ENCODE results near the gene UBE2G2. TPM values are rescaled to one million over a fixed set of nuclear protein-coding genes. Genes with fewer than 3 reads are reported as not detected.

UBE2G2 gene
- total and polyA plus RNA-seq, 4 donors: 27.4 to 83.5 (median 40.9) TPM

DNA sequence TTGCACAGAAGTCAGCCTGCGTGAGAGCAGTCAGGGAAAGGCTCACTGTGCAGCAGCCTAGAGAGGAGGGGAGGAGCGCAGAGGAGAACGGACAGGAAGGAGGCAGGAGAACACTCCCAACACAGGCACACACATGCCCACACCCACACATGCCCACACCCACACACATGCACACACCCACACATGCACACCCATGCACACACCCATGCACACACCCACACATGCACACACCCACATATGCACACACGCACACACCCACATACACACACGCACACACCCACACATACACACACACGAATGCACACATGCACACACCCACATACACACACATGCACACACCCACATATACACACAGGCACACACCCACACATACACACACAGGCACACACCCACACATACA is 9.2 kb upstream of the UBE2G2 start:
- DNase-seq (ENCODE audit: low spot score): no peak
- Histone ChIP-seq H3K9ac (ENCODE audit: low read depth in 1 of 2, low read length in 2 of 2) (no peak overlapping the region), H3K27me3 (ENCODE audit: control insufficient read depth in 4 of 4, insufficient read depth in 4 of 4, low read length in 3 of 4) (no peaks in the 10 kb centered on the region), H3K9me3 (ENCODE audit: control insufficient read depth in 4 of 4, low read length in 3 of 4) (no peaks in the 10 kb centered on the region), H3K4me3 (ENCODE audit: low read depth in 1 of 3, low read length in 3 of 3) (no peak overlapping the region), H3K4me1 (ENCODE audit: control insufficient read depth in 4 of 4, insufficient read depth in 4 of 4, low read length in 3 of 4) (no peaks in the 10 kb centered on the region), H3K27ac (ENCODE audit: low read depth in 1 of 2, low read length in 2 of 2) (no peak overlapping the region), H3K36me3 (ENCODE audit: control insufficient read depth in 4 of 4, insufficient read depth in 3 of 4, low read depth in 1 of 4, low read length in 3 of 4) (peaks cover 7 to 38% (median 21%) of the 10 kb centered on the region in 4 donors)
- no peak for TF ChIP-seq NR2F2 (IDR thresholded peaks at IDR 0.05)
- 86% methylated on average over 6 of the region's 6 CpGs for WGBS

DNA sequence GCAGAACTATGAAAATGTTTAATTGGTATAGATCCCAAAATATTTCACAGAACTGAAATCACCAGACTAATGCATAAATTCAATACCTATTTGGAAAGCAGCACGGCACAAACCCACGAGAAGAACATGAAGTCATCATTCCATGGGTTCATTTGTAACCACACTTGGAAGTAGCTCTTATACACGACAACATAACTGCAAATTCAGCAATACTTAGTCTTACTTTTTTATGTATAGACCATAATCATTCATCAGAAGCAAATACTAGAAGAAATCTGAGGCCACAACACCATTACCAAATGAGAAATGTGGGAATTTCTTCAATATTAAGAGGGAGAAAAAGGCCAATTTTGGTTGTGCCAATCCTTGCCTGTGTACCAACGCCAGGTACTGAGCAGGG is 4.2 kb upstream of the UBE2G2 start:
- DNase-seq (ENCODE audit: low spot score): no peak
- H3K4me1 ChIP-seq (ENCODE audit: control insufficient read depth in 4 of 4, insufficient read depth in 4 of 4, low read length in 3 of 4): peaks cover 4 to 25% (median 12%) of the 10 kb centered on the region in 4 donors
- no peak overlapping the region for H3K27ac ChIP-seq (ENCODE audit: low read depth in 1 of 2, low read length in 2 of 2)
- H3K4me3 ChIP-seq (ENCODE audit: low read depth in 1 of 3, low read length in 3 of 3): no peak overlapping the region
- peaks cover 3 to 34% (median 21%) of the 10 kb centered on the region in 4 donors for H3K36me3 ChIP-seq (ENCODE audit: control insufficient read depth in 4 of 4, insufficient read depth in 3 of 4, low read depth in 1 of 4, low read length in 3 of 4)
- H3K9ac ChIP-seq (ENCODE audit: low read depth in 1 of 2, low read length in 2 of 2): no peak overlapping the region
- H3K9me3 ChIP-seq (ENCODE audit: control insufficient read depth in 4 of 4, low read length in 3 of 4): no peaks in the 10 kb centered on the region
- no peak for TF ChIP-seq SP1 (IDR thresholded peaks at IDR 0.05)
- TF ChIP-seq EGR1 (IDR thresholded peaks at IDR 0.05; ENCODE audit: low read depth in 2 of 2): no peak
- no peak for TF ChIP-seq YY1 (IDR thresholded peaks at IDR 0.05)
- no peak for TF ChIP-seq FOXA1 (IDR thresholded peaks at IDR 0.05)
- no peak for TF ChIP-seq HNF4A (conservative IDR thresholded peaks at IDR 0.05)
- no peaks in the 10 kb centered on the region for H3K27me3 ChIP-seq (ENCODE audit: control insufficient read depth in 4 of 4, insufficient read depth in 4 of 4, low read length in 3 of 4)
- WGBS: 91% methylated on average over 4 of the region's 4 CpGs

DNA sequence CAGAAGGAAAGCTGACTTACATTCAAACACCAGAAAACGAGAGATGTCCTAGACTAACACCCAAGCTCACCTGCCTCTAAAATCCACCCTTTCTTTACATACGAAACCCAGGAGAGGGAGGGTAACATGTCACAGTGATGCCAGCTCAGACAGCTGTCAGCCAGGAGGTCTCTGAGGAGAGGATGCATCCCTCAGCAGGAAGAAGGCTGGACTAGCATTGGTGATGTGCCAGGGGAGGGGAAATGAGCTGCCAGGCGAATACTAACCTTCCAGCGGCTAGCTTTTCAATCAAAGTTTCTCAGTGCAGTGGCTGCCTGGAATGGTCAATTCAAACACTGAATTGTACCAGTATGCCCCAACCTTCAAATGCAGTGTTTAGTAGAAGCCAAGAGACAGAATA is 3.6 kb upstream of the UBE2G2 start:
- no peak for DNase-seq (ENCODE audit: low spot score)
- TF ChIP-seq FOXA2 (IDR thresholded peaks at IDR 0.05): no peak
- no peak for TF ChIP-seq MAX (IDR thresholded peaks at IDR 0.05)
- no peak for TF ChIP-seq SP1 (IDR thresholded peaks at IDR 0.05)
- no peak for TF ChIP-seq JUND (IDR thresholded peaks at IDR 0.05)
- no peak for TF ChIP-seq YY1 (IDR thresholded peaks at IDR 0.05)
- TF ChIP-seq HNF4A (conservative IDR thresholded peaks at IDR 0.05): no peak
- no peak for TF ChIP-seq NR2F2 (IDR thresholded peaks at IDR 0.05)
- no peak for TF ChIP-seq HNF4G (IDR thresholded peaks at IDR 0.05)
- TF ChIP-seq CTCF (IDR thresholded peaks at IDR 0.05; ENCODE audit: low read depth, low read length, missing input control): no peak
- TF ChIP-seq, protein P1, sequence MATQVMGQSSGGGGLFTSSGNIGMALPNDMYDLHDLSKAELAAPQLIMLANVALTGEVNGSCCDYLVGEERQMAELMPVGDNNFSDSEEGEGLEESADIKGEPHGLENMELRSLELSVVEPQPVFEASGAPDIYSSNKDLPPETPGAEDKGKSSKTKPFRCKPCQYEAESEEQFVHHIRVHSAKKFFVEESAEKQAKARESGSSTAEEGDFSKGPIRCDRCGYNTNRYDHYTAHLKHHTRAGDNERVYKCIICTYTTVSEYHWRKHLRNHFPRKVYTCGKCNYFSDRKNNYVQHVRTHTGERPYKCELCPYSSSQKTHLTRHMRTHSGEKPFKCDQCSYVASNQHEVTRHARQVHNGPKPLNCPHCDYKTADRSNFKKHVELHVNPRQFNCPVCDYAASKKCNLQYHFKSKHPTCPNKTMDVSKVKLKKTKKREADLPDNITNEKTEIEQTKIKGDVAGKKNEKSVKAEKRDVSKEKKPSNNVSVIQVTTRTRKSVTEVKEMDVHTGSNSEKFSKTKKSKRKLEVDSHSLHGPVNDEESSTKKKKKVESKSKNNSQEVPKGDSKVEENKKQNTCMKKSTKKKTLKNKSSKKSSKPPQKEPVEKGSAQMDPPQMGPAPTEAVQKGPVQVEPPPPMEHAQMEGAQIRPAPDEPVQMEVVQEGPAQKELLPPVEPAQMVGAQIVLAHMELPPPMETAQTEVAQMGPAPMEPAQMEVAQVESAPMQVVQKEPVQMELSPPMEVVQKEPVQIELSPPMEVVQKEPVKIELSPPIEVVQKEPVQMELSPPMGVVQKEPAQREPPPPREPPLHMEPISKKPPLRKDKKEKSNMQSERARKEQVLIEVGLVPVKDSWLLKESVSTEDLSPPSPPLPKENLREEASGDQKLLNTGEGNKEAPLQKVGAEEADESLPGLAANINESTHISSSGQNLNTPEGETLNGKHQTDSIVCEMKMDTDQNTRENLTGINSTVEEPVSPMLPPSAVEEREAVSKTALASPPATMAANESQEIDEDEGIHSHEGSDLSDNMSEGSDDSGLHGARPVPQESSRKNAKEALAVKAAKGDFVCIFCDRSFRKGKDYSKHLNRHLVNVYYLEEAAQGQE (IDR thresholded peaks at IDR 0.05): no peak
- no peak for TF ChIP-seq ATF3 (IDR thresholded peaks at IDR 0.05)
- TF ChIP-seq RAD21 (IDR thresholded peaks at IDR 0.05): no peak
- peaks cover 3 to 32% (median 19%) of the 10 kb centered on the region in 4 donors for H3K36me3 ChIP-seq (ENCODE audit: control insufficient read depth in 4 of 4, insufficient read depth in 3 of 4, low read depth in 1 of 4, low read length in 3 of 4)
- no peak overlapping the region for H3K9ac ChIP-seq (ENCODE audit: low read depth in 1 of 2, low read length in 2 of 2)
- 86% methylated on average over 4 of the region's 4 CpGs for WGBS
- peaks cover 5 to 31% (median 19%) of the 10 kb centered on the region in 4 donors for H3K4me1 ChIP-seq (ENCODE audit: control insufficient read depth in 4 of 4, insufficient read depth in 4 of 4, low read length in 3 of 4)
- H3K27ac ChIP-seq (ENCODE audit: low read depth in 1 of 2, low read length in 2 of 2): no peak overlapping the region
- H3K4me3 ChIP-seq (ENCODE audit: low read depth in 1 of 3, low read length in 3 of 3): no peak overlapping the region
- no peaks in the 10 kb centered on the region for H3K27me3 ChIP-seq (ENCODE audit: control insufficient read depth in 4 of 4, insufficient read depth in 4 of 4, low read length in 3 of 4)
- H3K9me3 ChIP-seq (ENCODE audit: control insufficient read depth in 4 of 4, low read length in 3 of 4): no peaks in the 10 kb centered on the region
